NCI-H2107 (cell line): Measurements from ENCODE around the gene SIK1.
"Not testable (repeated sequence)": the region's sequence is repeated elsewhere in the genome, so short reads cannot be mapped to it uniquely, and the experiment has no call there.

Experiments used
- DNase-seq: peaks from one replicate; lab custom pipeline; 2025; lab: John Stamatoyannopoulos, UW

Gene SIK1

GRCh38 chr21:43426404-43427241, at the start of gene SIK1:
Gene SIK1, minus strand, starts transcription at chr21:43427131. Its CDS starts 953 bp downstream, at chr21:43426178.
- not testable (repeated sequence) for DNase-seq

DNA sequence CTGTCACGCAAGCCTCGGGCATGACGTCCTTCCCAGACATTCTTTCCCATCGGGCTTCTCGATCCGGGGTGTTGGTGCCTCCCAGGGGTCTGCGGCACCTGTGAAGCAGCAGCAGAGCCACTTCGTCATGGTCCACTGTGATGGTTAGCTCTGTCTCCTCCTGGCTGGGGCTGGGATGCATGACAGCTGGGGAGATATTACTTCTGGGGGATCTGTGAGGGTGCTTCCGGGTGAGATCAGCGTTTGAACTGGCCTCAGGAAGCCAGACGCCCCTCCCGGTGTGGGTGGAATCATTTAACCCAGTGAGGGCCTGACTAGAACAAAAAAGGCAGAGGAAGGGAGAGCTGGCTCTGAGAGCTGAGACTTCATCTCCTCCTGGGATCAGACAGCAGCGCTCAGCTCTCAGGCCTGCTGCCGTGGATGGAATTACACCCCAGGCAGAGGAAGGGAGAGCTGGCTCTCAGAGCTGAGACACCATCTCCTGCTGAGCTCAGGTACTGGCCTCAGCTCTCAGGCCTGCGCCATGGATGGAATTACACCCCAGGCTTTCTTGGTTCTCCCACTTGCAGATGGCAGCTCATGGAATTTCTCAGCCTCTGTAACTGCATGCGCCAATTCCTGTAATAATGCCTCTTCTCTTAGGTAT, 44.8 kb upstream of the SIK1 start:
- DNase-seq: not testable (repeated sequence)

- not testable (repeated sequence) for DNase-seq
These were observed 43.0 kb upstream of the SIK1 start for GRCh38 chr21:43469719-43470458.

DNA sequence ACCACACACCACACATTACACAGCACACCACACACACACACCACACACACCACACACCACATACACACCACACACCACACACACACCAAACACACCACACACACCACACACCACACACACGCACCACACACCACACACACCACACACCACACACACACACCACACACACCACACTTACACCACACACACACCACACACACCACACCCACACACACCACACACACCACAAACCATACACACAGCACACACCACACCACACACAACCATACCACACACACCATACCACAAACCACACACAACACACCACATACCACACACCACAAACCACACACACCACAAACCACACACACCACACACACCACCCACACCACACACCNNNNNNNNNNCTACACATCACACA, 40.9 kb upstream of the SIK1 start:
- no peak for DNase-seq

GRCh38 chr21:43465159-43465558, 38.2 kb upstream of the SIK1 start:
- not testable (repeated sequence) for DNase-seq

- not testable (repeated sequence) for DNase-seq
These were observed 36.7 kb upstream of the SIK1 start for GRCh38 chr21:43463498-43464261.

DNA sequence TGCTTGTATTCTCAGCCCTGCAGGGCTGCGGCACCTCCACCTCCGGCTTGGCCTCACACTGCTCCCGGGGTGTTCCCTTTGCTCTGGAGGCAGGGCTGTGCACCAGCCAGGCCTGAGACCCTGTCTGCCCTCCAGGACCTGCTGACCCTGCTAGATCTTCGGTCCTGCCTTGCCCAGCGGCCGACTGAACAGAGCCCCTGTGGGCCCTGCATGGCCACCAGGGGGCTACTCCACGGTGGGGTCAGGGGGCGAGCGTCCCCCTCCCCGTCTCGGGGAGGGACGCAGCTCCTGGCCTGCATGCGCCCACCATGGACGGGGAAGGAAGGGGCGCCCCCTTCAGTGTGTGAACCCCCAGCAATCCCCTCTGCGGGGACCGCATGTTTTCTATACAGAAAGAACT, 36.0 kb upstream of the SIK1 start:
- DNase-seq: not testable (repeated sequence)

- not testable (repeated sequence) for DNase-seq
These were observed 33.5 kb upstream of the SIK1 start for GRCh38 chr21:43460475-43460874.

DNA sequence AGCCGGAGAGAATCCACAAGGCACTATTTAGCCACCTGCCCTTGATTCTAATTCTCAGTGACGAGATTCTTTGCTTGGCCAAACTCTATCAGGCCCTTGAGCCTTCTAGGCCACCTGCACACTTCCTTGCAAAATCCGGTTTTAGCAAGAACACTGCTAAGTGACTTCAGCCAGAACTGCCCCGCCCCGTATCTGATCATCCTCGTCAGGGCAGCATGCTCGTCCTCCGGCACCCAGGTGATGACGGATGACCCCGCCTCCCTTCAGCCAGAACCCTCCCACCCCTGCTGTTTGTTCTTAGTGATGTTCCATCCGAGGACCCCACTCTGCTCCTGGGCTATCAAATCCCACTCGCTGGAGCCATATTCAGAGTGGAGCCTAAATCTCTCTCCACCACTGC, 32.1 kb upstream of the SIK1 start:
- DNase-seq: not testable (repeated sequence)

DNA sequence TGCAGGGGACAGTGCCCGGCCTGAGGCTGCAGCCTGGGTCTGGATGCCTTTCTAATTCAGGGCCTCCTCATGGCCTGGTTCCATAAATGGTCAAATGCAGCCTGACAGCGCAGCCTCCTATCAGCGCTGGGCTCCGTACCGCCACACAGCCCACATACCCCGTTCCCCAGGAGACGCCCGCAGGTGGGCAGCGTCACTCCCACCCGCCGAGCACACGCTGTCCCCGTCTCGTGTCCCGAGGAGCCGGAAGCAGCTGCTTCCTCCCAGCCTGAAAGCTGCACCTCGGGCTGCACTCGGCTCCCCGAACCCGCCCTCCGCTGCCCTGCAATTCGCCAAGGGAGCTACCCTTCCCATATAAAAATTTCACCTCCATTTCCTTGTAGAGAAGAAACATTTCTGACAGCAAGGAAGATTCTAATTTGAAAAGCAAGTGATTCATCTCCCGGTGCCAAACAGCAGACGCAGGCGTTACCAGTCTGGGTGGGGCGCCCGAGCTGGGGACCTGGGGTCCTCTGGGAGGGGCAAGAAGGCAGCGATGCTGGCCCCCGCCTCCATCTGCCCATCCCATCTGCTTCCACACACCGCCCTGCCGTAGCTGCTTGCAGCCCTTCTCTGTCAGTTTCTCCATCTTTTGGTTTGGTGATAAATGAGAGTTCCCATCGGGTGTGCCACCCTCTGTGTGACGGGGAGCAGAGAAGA, 29.8 kb upstream of the SIK1 start:
- not testable (repeated sequence) for DNase-seq

- DNase-seq: not testable (repeated sequence)
These were observed 28.8 kb upstream of the SIK1 start for GRCh38 chr21:43455717-43456116.

DNA sequence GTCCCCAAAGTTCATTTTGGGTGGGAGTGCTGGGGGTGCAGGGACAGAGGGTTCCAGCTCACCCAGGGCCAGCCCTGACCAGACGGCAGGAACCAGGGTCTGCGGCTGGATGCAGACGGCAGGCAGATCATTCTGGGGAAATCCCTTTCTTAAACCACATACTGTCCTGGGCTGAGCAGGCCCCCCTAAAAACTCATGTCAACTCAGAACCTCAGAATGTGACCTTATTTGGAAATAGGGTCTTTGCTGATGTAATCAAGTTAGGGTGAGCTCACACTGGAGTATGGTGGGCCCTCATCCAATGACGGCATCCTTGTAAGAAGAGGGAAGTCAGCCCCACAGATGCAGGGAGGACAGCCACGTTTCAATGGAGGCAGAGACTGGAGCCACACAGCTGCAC, 27.2 kb upstream of the SIK1 start:
- DNase-seq: not testable (repeated sequence)

DNA sequence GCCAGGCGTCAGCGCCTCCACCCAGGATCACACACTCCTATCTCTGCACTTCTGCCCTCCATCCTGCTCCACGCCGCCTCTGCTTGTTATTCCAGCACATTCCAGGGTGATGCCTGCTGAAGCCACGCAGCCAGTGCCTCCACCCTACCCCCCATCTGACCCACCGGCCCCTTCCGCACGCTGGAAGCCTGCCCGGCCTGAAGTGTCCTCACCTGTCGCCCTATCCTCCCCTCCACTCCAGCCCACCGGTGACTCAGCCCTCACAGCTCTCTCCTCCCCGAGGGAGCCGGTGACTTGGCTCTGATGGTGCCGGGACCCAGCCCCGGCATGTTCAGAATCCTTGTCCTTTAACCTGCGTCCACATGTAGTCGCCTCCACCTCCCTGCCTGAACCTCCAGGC, 24.9 kb upstream of the SIK1 start:
- DNase-seq: not testable (repeated sequence)

- DNase-seq: not testable (repeated sequence)
These were observed 23.4 kb upstream of the SIK1 start for GRCh38 chr21:43450287-43450686.

DNA sequence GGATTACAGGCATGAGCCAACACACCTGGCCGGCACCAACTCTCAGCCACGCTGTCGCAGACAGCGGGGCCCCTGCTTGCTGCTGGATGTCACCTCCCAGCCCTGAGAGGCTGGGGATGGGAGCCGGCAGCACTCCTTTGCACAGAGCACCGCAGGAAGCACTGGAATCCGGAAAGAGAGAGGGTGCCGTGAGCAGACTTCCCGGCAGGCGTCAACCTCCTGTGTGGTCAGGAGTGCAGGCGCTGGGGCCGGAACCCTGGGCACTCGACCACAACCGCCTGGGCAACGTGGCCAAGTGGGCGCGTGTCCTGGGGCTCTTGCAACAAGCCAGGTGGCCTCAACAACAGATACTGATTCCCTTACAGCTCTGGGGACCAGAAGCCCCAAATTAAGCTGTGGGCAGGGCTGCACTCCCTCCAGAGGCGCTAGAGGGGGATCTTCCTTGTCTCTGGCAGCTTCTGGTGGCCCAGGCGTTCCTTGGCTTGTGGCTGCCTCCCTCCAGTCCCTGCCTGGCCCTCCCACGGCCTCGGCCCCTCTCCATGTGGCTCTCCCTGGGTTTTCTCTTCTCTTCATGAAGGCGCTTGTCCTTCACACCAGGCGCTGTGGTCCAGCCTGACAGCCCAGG, 20.5 kb upstream of the SIK1 start:
- DNase-seq: not testable (repeated sequence)

GRCh38 chr21:43446277-43446932, 19.5 kb upstream of the SIK1 start:
- DNase-seq: not testable (repeated sequence)

- not testable (repeated sequence) for DNase-seq
These were observed 17.6 kb upstream of the SIK1 start for GRCh38 chr21:43444524-43444923.

DNA sequence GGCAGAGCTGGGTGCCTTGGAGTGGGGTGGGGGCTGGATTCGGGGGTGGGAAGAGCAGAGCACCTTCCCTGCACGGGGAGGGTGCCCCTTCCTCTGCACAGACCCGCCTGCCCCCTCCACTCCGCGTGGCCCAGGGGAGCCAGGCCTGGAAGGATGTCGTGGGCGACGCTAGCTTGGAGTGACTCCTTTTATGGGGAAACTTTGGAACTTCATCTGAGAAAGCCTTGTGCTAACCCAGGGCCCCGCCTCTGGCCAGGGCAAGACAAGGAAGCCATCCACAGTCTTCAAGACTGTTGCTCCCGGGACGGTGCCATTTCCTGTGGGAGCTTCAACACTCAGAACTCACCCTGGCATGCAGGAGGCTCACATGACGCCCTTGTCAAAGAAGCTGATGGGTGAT, 15.6 kb upstream of the SIK1 start:
- not testable (repeated sequence) for DNase-seq

DNA sequence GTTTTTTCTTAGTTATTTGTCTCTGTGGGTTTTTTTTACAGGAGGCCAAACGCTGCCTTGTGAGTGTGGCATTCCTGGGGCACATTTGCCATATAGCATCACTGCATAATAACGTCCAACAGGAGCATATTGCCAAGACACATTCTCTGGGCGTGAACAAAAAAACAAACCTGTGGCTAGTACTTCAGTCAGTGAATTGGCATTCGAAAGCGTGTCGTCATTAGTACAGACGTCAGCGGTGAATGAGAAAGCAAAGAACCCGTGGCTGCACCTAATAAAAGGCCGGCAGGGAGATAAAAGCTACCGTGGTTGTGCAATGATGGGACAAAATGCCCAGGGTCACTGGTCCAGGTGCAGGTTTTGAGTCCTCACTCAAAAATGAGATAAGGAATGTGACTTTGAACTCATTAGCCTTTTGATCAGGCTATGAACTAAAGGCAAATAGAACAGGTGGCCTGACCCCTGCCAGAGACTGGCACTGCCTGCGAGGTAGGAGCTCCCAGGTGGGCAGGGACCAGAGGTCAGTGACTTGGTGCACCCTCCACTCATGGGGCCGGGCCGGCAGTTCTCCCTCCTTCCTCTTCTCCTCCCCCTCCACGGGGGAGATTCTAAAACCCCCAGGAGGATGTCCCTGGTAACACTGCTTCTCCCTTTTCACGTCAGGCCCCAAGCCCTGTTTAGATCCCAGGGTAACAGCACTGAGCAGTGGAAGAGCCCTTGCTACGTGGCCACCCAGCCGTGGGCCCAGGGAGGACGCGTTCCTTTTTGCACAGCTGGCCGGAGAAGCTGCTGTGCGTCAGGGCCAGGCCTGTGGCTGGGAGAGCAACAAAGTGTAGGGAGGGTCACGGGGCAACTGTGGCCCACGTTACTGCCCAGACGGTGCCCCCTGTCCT, 14.2 kb upstream of the SIK1 start:
- not testable (repeated sequence) for DNase-seq
